ENCODE results near the gene TRDMT1. TPM values are rescaled to one million over a fixed set of nuclear protein-coding genes. Genes with fewer than 3 reads are reported as not detected.

The TRDMT1 gene
- total and polyA plus RNA-seq, 10 donors = 1.6 to 40.0 (median 12.0) TPM

DNA sequence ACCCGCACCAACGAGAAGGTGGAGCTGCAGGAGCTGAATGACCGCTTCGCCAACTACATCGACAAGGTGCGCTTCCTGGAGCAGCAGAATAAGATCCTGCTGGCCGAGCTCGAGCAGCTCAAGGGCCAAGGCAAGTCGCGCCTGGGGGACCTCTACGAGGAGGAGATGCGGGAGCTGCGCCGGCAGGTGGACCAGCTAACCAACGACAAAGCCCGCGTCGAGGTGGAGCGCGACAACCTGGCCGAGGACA, 28.2 kb upstream of the TRDMT1 start:
- 0% methylated on average over 3 to 21 of the region's 21 CpGs for WGBS, 5 donors
- Histone ChIP-seq H3K36me3 (peaks cover 10 to 44% (median 37%) of the 10 kb centered on the region in 6 donors), H3K9me3 (no peaks in the 10 kb centered on the region), H3K27me3 (replicated peaks in 1 of 7) (no peaks in the 10 kb centered on the region), H3K4me3 (peak overlapping the region; percentile 93 to 99 (median 96)), H3K4me1 (peaks cover 13 to 73% (median 63%) of the 10 kb centered on the region in 6 donors), H3K27ac (peak overlapping the region; percentile 93 to 100 (median 99))
- DNase-seq = no peak
- intact Hi-C loops (cut with DNase I; ENCODE audit: low total_unique reads) = no loop called here
- TF ChIP-seq POLR2AphosphoS5 (IDR thresholded peaks at IDR 0.05) (no peak), POLR2A (IDR thresholded peaks at IDR 0.05) (no peak)
- TF ChIP-seq, protein P1, sequence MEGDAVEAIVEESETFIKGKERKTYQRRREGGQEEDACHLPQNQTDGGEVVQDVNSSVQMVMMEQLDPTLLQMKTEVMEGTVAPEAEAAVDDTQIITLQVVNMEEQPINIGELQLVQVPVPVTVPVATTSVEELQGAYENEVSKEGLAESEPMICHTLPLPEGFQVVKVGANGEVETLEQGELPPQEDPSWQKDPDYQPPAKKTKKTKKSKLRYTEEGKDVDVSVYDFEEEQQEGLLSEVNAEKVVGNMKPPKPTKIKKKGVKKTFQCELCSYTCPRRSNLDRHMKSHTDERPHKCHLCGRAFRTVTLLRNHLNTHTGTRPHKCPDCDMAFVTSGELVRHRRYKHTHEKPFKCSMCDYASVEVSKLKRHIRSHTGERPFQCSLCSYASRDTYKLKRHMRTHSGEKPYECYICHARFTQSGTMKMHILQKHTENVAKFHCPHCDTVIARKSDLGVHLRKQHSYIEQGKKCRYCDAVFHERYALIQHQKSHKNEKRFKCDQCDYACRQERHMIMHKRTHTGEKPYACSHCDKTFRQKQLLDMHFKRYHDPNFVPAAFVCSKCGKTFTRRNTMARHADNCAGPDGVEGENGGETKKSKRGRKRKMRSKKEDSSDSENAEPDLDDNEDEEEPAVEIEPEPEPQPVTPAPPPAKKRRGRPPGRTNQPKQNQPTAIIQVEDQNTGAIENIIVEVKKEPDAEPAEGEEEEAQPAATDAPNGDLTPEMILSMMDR (IDR thresholded peaks at IDR 0.05 in 8 of 11, conservative IDR thresholded peaks at IDR 0.05 in 3 of 11) = no peak

DNA sequence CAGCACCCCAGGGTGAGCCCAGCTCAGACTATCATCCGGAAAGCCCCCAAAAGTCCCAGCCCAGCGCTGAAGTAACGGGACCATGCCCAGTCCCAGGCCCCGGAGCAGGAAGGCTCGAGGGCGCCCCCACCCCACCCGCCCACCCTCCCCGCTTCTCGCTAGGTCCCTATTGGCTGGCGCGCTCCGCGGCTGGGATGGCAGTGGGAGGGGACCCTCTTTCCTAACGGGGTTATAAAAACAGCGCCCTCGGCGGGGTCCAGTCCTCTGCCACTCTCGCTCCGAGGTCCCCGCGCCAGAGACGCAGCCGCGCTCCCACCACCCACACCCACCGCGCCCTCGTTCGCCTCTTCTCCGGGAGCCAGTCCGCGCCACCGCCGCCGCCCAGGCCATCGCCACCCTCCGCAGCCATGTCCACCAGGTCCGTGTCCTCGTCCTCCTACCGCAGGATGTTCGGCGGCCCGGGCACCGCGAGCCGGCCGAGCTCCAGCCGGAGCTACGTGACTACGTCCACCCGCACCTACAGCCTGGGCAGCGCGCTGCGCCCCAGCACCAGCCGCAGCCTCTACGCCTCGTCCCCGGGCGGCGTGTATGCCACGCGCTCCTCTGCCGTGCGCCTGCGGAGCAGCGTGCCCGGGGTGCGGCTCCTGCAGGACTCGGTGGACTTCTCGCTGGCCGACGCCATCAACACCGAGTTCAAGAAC, 27.7 kb upstream of the TRDMT1 start:
- no peaks in the 10 kb centered on the region for H3K27me3 ChIP-seq (replicated peaks in 1 of 7)
- peak overlapping the region; percentile 93 to 100 (median 99) for H3K27ac ChIP-seq
- intact Hi-C loops (cut with DNase I; ENCODE audit: low total_unique reads) = no loop called here

DNA sequence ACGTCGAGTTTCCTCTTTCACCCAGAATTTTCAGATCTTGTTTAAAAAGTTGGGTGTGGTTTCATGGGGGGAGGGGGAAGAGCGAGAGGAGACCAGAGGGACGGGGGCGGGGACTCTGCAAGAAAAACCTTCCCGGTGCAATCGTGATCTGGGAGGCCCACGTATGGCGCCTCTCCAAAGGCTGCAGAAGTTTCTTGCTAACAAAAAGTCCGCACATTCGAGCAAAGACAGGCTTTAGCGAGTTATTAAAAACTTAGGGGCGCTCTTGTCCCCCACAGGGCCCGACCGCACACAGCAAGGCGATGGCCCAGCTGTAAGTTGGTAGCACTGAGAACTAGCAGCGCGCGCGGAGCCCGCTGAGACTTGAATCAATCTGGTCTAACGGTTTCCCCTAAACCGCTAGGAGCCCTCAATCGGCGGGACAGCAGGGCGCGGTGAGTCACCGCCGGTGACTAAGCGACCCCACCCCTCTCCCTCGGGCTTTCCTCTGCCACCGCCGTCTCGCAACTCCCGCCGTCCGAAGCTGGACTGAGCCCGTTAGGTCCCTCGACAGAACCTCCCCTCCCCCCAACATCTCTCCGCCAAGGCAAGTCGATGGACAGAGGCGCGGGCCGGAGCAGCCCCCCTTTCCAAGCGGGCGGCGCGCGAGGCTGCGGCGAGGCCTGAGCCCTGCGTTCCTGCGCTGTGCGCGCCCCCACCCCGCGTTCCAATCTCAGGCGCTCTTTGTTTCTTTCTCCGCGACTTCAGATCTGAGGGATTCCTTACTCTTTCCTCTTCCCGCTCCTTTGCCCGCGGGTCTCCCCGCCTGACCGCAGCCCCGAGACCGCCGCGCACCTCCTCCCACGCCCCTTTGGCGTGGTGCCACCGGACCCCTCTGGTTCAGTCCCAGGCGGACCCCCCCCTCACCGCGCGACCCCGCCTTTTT, 26.9 kb upstream of the TRDMT1 start, which contains the start of gene VIM:
VIM (plus strand) TSS at position 151 of the 925 bp plus-strand sequence. CDS start 1,182 bp downstream, outside the sequence.
- 0 to 1% (median 0%) methylated on average over 66 to 77 of the region's 77 CpGs for WGBS, 5 donors
- Histone ChIP-seq H3K4me3 (peak within 1 kb of the TSS; percentile 93 to 99 (median 96)), H3K27me3 (replicated peaks in 1 of 7) (no peaks in the 10 kb centered on the region), H3K4me1 (peaks cover 13 to 60% (median 50%) of the 10 kb centered on the region in 6 donors), H3K27ac (peak within 1 kb of the TSS; percentile 93 to 100 (median 99)), H3K36me3 (peaks cover 0 to 31% (median 24%) of the 10 kb centered on the region in 6 donors), H3K9me3 (no peaks in the 10 kb centered on the region)
- peak; percentile 95 for DNase-seq
- TF ChIP-seq, protein P1 (IDR thresholded peaks at IDR 0.05 in 8 of 11, conservative IDR thresholded peaks at IDR 0.05 in 3 of 11) = peak in 2 of 11 experiments; percentile 8 to 31
- TF ChIP-seq POLR2AphosphoS5 (IDR thresholded peaks at IDR 0.05) = peak; percentile 79 to 91 (median 86)
- TF ChIP-seq POLR2A (IDR thresholded peaks at IDR 0.05) = peak in 1 of 3 donors; percentile 58
- intact Hi-C loops (cut with DNase I; ENCODE audit: low total_unique reads) = no loop called here

More for the DNA sequence above, 27.7 kb upstream of the TRDMT1 start:
- peak; percentile 95 for DNase-seq
- Histone ChIP-seq H3K9me3 (no peaks in the 10 kb centered on the region), H3K4me1 (peaks cover 13 to 68% (median 58%) of the 10 kb centered on the region in 6 donors), H3K4me3 (peak overlapping the region; percentile 93 to 99 (median 96)), H3K36me3 (peaks cover 6 to 39% (median 32%) of the 10 kb centered on the region in 6 donors)
- WGBS, 5 donors = 0 to 1% (median 1%) methylated on average over 6 to 72 of the region's 72 CpGs
- TF ChIP-seq, protein P1 (IDR thresholded peaks at IDR 0.05 in 8 of 11, conservative IDR thresholded peaks at IDR 0.05 in 3 of 11) = peak in 2 of 11 experiments; percentile 10 to 19
- TF ChIP-seq POLR2A (IDR thresholded peaks at IDR 0.05) (peak in 2 of 3 donors; percentile 48 to 92), POLR2AphosphoS5 (IDR thresholded peaks at IDR 0.05) (peak; percentile 97 to 98 (median 98))
